UCSD-AML1 (cell line): ENCODE results near the gene SLCO4A1.
A peak's percentile ranks its signal among the peaks of the same experiment; 100 is the strongest.

Experiments
- DNase-seq: peaks from one replicate; lab custom pipeline; 2025; ENCODE audit not compliant: unreplicated experiment; lab: John Stamatoyannopoulos, UW

SLCO4A1 gene

GRCh38 chr20:62663145-62664018 lies 21.1 kb downstream of the SLCO4A1 start:
- no peak for DNase-seq

DNA sequence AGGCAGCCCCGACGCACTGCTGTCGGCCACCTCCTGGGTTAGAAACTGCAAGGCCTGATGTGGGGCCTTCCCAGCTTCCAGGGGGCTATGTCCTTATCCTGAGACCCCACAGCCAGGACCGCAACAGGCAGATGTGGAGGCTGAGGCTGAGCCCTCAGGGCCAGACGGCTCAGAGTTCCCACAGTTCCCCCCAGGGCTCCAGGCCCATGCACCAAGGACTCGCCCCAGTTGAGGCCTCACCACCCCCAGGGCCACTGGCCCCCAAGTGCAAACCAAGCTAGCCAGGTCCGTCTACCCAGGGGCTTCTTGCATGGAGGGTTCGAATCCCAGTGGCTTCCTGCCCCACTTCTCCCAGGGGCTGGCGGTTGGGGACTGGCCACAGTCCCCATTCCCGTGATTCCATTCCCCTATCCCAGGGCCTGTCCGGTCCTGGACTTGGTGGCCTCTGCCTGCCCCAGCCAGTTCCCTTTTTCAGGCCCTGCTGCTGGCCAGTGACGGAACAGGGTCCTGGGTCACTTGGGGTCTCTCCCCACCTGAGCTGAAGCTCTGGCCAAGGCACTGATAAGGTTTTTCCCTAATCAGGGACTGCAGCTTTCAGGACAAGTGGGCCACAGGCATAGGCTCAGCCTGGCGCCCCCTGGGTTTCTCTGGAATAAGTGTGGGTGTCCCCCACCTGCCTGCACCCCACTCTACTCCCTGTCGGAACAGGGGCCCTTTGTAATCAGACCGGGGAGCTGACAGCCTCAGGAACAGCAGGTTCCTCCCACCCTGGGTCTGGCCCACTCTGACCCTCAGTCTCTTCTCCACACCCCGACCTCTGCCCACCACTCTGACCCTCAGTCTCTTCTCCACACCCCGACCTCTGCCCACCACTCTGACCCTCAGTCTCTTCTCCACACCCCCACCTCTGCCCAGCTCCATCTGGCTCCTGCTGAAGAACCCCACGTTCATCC lies 22.0 kb downstream of the SLCO4A1 start:
- no peak for DNase-seq

GRCh38 chr20:62665153-62665754 lies 23.0 kb downstream of the SLCO4A1 start:
- DNase-seq, result no peak

GRCh38 chr20:62665826-62666735 lies 23.8 kb downstream of the SLCO4A1 start:
- no peak for DNase-seq

GRCh38 chr20:62666736-62667529 lies 24.6 kb downstream of the SLCO4A1 start:
- DNase-seq, result no peak

GRCh38 chr20:62667530-62668440 lies 25.5 kb downstream of the SLCO4A1 start:
- no peak for DNase-seq

DNA sequence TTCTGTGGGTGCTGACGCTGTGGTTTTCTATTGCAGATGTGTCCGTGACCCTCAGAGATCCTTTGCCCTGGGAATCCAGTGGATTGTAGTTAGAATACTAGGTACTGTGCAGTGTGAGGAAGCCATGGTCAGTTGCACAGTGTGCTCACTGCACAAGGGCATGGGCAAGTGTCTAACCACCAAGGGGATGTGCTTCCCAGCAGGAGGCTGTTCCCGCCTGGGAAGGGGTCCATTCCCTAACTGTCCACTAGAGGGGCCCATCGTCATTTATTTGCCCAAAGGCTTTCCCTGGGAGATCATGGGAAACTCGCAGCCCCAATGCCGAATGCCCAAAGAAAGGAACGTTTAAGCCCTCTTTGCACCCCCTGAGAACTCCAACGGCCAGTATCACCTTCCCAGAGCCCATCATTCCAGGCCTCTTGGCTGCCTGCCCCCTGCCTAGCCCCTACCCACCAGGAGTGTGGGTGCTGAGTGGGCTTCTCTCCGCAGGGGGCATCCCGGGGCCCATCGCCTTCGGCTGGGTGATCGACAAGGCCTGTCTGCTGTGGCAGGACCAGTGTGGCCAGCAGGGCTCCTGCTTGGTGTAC lies 26.2 kb downstream of the SLCO4A1 start:
- DNase-seq, result peak; percentile 58

DNA sequence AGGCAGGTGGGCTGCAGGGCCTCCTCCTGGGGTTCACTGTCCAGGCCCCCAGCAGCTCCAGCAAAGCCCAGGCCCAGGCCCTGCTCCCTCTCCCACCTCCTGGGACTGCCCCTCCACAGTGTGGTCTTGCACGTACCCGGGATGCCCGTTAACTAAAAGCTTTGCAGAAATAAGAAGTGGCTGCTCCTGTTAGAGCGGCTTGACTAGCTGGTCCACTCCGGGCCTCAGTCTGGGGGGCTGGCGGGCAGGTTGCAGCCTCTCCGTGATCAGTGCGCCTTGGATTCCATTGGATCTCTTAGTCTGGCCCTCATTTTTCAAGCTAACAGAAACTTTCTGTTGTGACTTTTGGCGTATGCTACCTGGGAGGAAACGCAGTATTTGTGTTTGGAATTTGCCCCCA lies 26.9 kb downstream of the SLCO4A1 start:
- no peak for DNase-seq

DNA sequence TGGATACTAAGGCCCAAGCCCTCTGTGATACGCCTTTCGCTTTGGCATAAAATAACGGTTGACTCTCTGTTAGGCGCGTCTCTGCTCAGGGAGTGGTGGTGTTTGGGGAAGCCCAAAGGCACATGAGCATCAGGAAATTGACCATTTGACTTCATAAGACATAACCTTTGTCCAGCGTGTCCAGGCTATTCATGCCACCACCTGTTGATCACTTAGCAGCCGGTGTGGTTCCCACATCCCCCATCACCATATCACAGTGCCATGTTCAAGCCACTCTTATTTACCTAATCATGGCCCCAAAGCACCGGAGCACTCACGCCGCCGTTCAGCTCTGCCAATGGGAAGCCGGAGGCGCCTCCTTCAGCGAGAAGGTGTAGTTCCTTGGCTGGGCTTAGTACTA lies 27.9 kb downstream of the SLCO4A1 start:
- DNase-seq, result no peak

DNA sequence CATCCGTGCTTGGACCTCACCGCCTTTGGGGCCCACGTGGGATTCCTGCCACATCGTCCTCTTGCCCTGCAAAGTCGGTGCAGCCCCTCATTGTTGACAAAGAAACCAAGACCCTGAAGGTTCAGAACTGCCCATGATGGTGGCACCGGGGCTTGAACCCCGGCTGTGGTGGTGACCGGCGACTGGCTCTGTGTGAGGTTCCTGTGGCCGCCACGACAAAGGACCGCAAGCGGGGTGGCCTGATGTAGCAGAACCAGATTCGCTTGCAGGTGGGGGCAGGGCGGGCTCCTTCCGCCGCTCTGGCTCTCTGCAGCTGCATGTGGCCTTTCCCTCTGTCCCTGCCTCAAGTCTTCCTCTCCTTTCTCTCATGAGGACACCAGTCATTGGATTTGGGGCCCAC lies 28.7 kb downstream of the SLCO4A1 start:
- DNase-seq, result no peak

GRCh38 chr20:62671765-62672164 lies 29.5 kb downstream of the SLCO4A1 start:
- no peak for DNase-seq

- no peak for DNase-seq
Observed at GRCh38 chr20:62674370-62674769, 32.1 kb downstream of the SLCO4A1 start.

- no peak for DNase-seq
Observed at GRCh38 chr20:62675156-62675876, 33.0 kb downstream of the SLCO4A1 start.

- no peak for DNase-seq
Observed at GRCh38 chr20:62675877-62676260, 33.6 kb downstream of the SLCO4A1 start.

DNA sequence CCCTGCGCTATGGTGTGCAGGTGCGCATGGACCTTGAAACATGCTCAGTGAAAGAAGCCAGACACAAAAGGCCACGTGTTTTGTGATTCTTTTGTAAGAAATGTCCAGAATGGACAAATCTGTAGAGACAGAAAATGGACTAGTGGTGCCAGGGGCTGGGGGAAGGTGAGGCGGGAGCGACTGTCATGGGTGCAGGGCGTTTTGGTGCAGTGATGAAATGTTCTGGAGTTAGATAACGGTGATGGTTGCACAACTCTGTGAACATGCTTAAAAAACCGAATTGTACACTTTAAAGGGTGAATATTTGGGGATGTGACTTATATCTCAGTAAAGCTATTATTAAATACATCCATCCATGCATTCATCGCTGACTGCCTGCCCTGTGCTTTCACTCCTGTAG lies 34.7 kb downstream of the SLCO4A1 start:
- DNase-seq, result no peak

- no peak for DNase-seq
Observed at GRCh38 chr20:62677678-62678077, 35.4 kb downstream of the SLCO4A1 start.

- DNase-seq, result peak; percentile 34
Observed at GRCh38 chr20:62678553-62678952, 36.2 kb downstream of the SLCO4A1 start.
